Measurements from ENCODE around the gene RO60.

RO60 gene

GRCh38 chr1:193060938-193061337, 1.5 kb downstream of the RO60 start:
- DNase-seq, result peak in 3 of 4 experiments; percentile 25 to 34 (median 32)

GRCh38 chr1:193062698-193063463, 3.5 kb downstream of the RO60 start:
- DNase-seq, result no peak

GRCh38 chr1:193065954-193066353, 6.5 kb downstream of the RO60 start:
- DNase-seq, result no peak

GRCh38 chr1:193066606-193067005, 7.2 kb downstream of the RO60 start:
- no peak for DNase-seq

- peak in 1 of 4 experiments; percentile 8 for DNase-seq
Measured at GRCh38 chr1:193068013-193068412, 8.6 kb downstream of the RO60 start.

- DNase-seq, result peak in 3 of 4 experiments; percentile 3 to 17 (median 15)
Measured at GRCh38 chr1:193069748-193070385, 10.5 kb downstream of the RO60 start.

GRCh38 chr1:193070386-193070753, 11.0 kb downstream of the RO60 start:
- peak in 2 of 4 experiments; percentile 2 to 12 for DNase-seq

- no peak for DNase-seq
Measured at GRCh38 chr1:193070942-193071341, 11.5 kb downstream of the RO60 start.

GRCh38 chr1:193077991-193078390, 18.6 kb downstream of the RO60 start:
- no peak for DNase-seq

- no peak for DNase-seq
Measured at GRCh38 chr1:193079187-193079586, 19.8 kb downstream of the RO60 start.

- no peak for DNase-seq
Measured at GRCh38 chr1:193083365-193084088, 24.1 kb downstream of the RO60 start.

- no peak for DNase-seq
Measured at GRCh38 chr1:193085263-193085662, 25.9 kb downstream of the RO60 start.

GRCh38 chr1:193086342-193086741, 26.9 kb downstream of the RO60 start:
- DNase-seq, result no peak

GRCh38 chr1:193087893-193088292, 28.5 kb downstream of the RO60 start:
- DNase-seq, result no peak

GRCh38 chr1:193090865-193091264, 31.5 kb downstream of the RO60 start:
- no peak for DNase-seq

- DNase-seq, result no peak
Measured at GRCh38 chr1:193094112-193094511, 34.7 kb downstream of the RO60 start.

GRCh38 chr1:193102662-193103061, 43.2 kb downstream of the RO60 start:
- DNase-seq, result peak in 2 of 4 experiments; percentile 12 to 15

GRCh38 chr1:193103759-193104501, 44.5 kb downstream of the RO60 start:
- peak in 1 of 4 experiments; percentile 5 for DNase-seq

GRCh38 chr1:193104502-193104906, 45.1 kb downstream of the RO60 start:
- DNase-seq, result peak; percentile 83 to 92 (median 90)

- DNase-seq, result peak; percentile 89 to 96 (median 94)
Measured at GRCh38 chr1:193104907-193105820, 45.8 kb downstream of the RO60 start, which contains the start of gene GLRX2. GLRX2 (minus strand) TSS chr1:193105414; CDS start chr1:193105382, 32 bp downstream.

- peak in 1 of 4 experiments; percentile 17 for DNase-seq
Measured at GRCh38 chr1:193105821-193106177, 46.4 kb downstream of the RO60 start.

Measured in suppressor macrophage (primary cell).